Measurements from ENCODE around the gene DYRK4. TPM values are rescaled to one million over a fixed set of nuclear protein-coding genes. Genes with fewer than 3 reads are reported as not detected.

DYRK4 gene
- total RNA-seq, 1 experiment from 2014 or later, result 23.7 TPM

GRCh38 chr12:4588916-4589315, 26.9 kb downstream of the DYRK4 start:
- no peak overlapping the region for H3K27ac ChIP-seq (ENCODE audit: low read depth, low read length, poor library complexity, severe bottlenecking)
- intact Hi-C loops (cut with micrococcal nuclease; ENCODE audit: unreplicated experiment), result loop anchor here (10.0 kb wide), 1 partner anchor 166 kb away; no protein-coding TSS in a partner anchor
- H3K36me3 ChIP-seq (ENCODE audit: insufficient read depth, low read length, poor library complexity, severe bottlenecking), result no peaks in the 10 kb centered on the region
- no peaks in the 10 kb centered on the region for H3K9me3 ChIP-seq (ENCODE audit: low read depth, low read length, poor library complexity, severe bottlenecking)
- no peak overlapping the region for H3K4me3 ChIP-seq (ENCODE audit: low read depth, low read length, poor library complexity, severe bottlenecking)
- CTCF ChIA-PET, result no interaction called here
- H3K4me1 ChIP-seq (ENCODE audit: insufficient read depth, low read length, poor library complexity, severe bottlenecking), result no peaks in the 10 kb centered on the region
- POLR2A ChIA-PET (ENCODE audit: low non-redundant PET), result no interaction called here
- H3K27me3 ChIP-seq (replicated peaks; ENCODE audit: insufficient read depth, low read depth, low read length, poor library complexity), result peaks cover 33% of the 10 kb centered on the region
- TF ChIP-seq EZH2 (IDR thresholded peaks at IDR 0.05; ENCODE audit: borderline replicate concordance, low read depth, low read length, poor library complexity, severe bottlenecking), result no peak
- TF ChIP-seq, protein P1, sequence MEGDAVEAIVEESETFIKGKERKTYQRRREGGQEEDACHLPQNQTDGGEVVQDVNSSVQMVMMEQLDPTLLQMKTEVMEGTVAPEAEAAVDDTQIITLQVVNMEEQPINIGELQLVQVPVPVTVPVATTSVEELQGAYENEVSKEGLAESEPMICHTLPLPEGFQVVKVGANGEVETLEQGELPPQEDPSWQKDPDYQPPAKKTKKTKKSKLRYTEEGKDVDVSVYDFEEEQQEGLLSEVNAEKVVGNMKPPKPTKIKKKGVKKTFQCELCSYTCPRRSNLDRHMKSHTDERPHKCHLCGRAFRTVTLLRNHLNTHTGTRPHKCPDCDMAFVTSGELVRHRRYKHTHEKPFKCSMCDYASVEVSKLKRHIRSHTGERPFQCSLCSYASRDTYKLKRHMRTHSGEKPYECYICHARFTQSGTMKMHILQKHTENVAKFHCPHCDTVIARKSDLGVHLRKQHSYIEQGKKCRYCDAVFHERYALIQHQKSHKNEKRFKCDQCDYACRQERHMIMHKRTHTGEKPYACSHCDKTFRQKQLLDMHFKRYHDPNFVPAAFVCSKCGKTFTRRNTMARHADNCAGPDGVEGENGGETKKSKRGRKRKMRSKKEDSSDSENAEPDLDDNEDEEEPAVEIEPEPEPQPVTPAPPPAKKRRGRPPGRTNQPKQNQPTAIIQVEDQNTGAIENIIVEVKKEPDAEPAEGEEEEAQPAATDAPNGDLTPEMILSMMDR (conservative IDR thresholded peaks at IDR 0.05; ENCODE audit: low read depth, low read length), result no peak
- no peak for DNase-seq (ENCODE audit: low spot score)
- no TSS peak for BruUV-seq (replicated peaks)

GRCh38 chr12:4589941-4590340, 27.9 kb downstream of the DYRK4 start:
- no TSS peak for BruUV-seq (replicated peaks)
- ChIA-PET POLR2A (ENCODE audit: low non-redundant PET) (no interaction called here), CTCF (no interaction called here)
- DNase-seq (ENCODE audit: low spot score), result no peak
- TF ChIP-seq EZH2 (IDR thresholded peaks at IDR 0.05; ENCODE audit: borderline replicate concordance, low read depth, low read length, poor library complexity, severe bottlenecking), result no peak
- TF ChIP-seq, protein P1 (conservative IDR thresholded peaks at IDR 0.05; ENCODE audit: low read depth, low read length), result no peak
- Histone ChIP-seq H3K4me3 (ENCODE audit: low read depth, low read length, poor library complexity, severe bottlenecking) (no peak overlapping the region), H3K27ac (ENCODE audit: low read depth, low read length, poor library complexity, severe bottlenecking) (no peak overlapping the region), H3K36me3 (ENCODE audit: insufficient read depth, low read length, poor library complexity, severe bottlenecking) (no peaks in the 10 kb centered on the region), H3K9me3 (ENCODE audit: low read depth, low read length, poor library complexity, severe bottlenecking) (no peaks in the 10 kb centered on the region), H3K4me1 (ENCODE audit: insufficient read depth, low read length, poor library complexity, severe bottlenecking) (no peaks in the 10 kb centered on the region), H3K27me3 (replicated peaks; ENCODE audit: insufficient read depth, low read depth, low read length, poor library complexity) (peaks cover 39% of the 10 kb centered on the region)
- intact Hi-C loops (cut with micrococcal nuclease; ENCODE audit: unreplicated experiment), result loop anchor here (10.0 kb wide), 1 partner anchor 165 kb away; no protein-coding TSS in a partner anchor

GRCh38 chr12:4591180-4591687, 29.2 kb downstream of the DYRK4 start:
- intact Hi-C loops (cut with micrococcal nuclease; ENCODE audit: unreplicated experiment), result no loop called here
- ChIA-PET POLR2A (ENCODE audit: low non-redundant PET) (no interaction called here), CTCF (no interaction called here)
- Histone ChIP-seq H3K4me1 (ENCODE audit: insufficient read depth, low read length, poor library complexity, severe bottlenecking) (no peaks in the 10 kb centered on the region), H3K27me3 (replicated peaks; ENCODE audit: insufficient read depth, low read depth, low read length, poor library complexity) (peaks cover 47% of the 10 kb centered on the region), H3K36me3 (ENCODE audit: insufficient read depth, low read length, poor library complexity, severe bottlenecking) (no peaks in the 10 kb centered on the region), H3K4me3 (ENCODE audit: low read depth, low read length, poor library complexity, severe bottlenecking) (no peak overlapping the region), H3K9me3 (ENCODE audit: low read depth, low read length, poor library complexity, severe bottlenecking) (no peaks in the 10 kb centered on the region), H3K27ac (ENCODE audit: low read depth, low read length, poor library complexity, severe bottlenecking) (no peak overlapping the region)
- no TSS peak for BruUV-seq (replicated peaks)
- DNase-seq (ENCODE audit: low spot score), result no peak
- TF ChIP-seq, protein P1 (conservative IDR thresholded peaks at IDR 0.05; ENCODE audit: low read depth, low read length), result no peak
- no peak for TF ChIP-seq EZH2 (IDR thresholded peaks at IDR 0.05; ENCODE audit: borderline replicate concordance, low read depth, low read length, poor library complexity, severe bottlenecking)
